Mesenchymal stem cell (in vitro differentiated cells and primary cell): Measurements from ENCODE around the gene DAG1. TPM values are rescaled to one million over a fixed set of nuclear protein-coding genes. Genes with fewer than 3 reads are reported as not detected.

Experiments used
- DNase-seq: peaks from one replicate; pipeline ENCODE4 v3.0.0-alpha.2; 2013
- H2AFZ ChIP-seq: one replicate; pipeline ENCODE4 v1.6.1; 2013; ENCODE audit warnings: low read depth, mild to moderate bottlenecking, control low read depth, inconsistent platforms, low read length, moderate library complexity
- H2AK5ac ChIP-seq: 2 replicates; pipeline ENCODE4 v1.6.1; 2013; ENCODE audit warnings: low read length, moderate library complexity, mild to moderate bottlenecking, inconsistent platforms; ENCODE audit not compliant: severe bottlenecking
- H2BK120ac ChIP-seq: one replicate; pipeline ENCODE4 v1.6.1; 2013; ENCODE audit warnings: low read depth, mild to moderate bottlenecking, inconsistent platforms, low read length, moderate library complexity
- H2BK12ac ChIP-seq, 2 experiments: one replicate each; pipeline ENCODE4 v1.6.1; 2013; ENCODE audit warnings: inconsistent platforms in 2 of 2, low read length in 2 of 2, mild to moderate bottlenecking in 2 of 2, moderate library complexity in 2 of 2, control low read depth in 1 of 2
- H2BK15ac ChIP-seq: one replicate; pipeline ENCODE4 v1.6.1; 2013; ENCODE audit warnings: mild to moderate bottlenecking, low read depth, inconsistent platforms; ENCODE audit not compliant: poor library complexity, severe bottlenecking
- H2BK5ac ChIP-seq: 2 replicates; pipeline ENCODE4 v1.6.1; 2013; ENCODE audit warnings: low read depth, mild to moderate bottlenecking, low read length, control low read depth, inconsistent platforms; ENCODE audit not compliant: poor library complexity, severe bottlenecking
- H3K14ac ChIP-seq, 2 experiments: one replicate each; pipeline ENCODE4 v1.6.1; 2013; ENCODE audit warnings: inconsistent platforms in 2 of 2, low read length in 2 of 2, control low read depth in 1 of 2, mild to moderate bottlenecking in 1 of 2, moderate library complexity in 1 of 2
- H3K18ac ChIP-seq, 2 experiments: one replicate each; pipeline ENCODE4 v1.6.1; 2013; ENCODE audit warnings: inconsistent platforms in 2 of 2, low read length in 2 of 2, control low read depth in 1 of 2, low read depth in 1 of 2, mild to moderate bottlenecking in 1 of 2
- H3K23ac ChIP-seq, 2 experiments: one replicate each; pipeline ENCODE4 v1.6.1; 2013; ENCODE audit warnings: inconsistent platforms in 2 of 2, low read length in 2 of 2, mild to moderate bottlenecking in 2 of 2, moderate library complexity in 2 of 2, control low read depth in 1 of 2
- H3K27ac ChIP-seq: 2 replicates; pipeline ENCODE4 v1.5.1; 2013; ENCODE audit warnings: mild to moderate bottlenecking, moderate library complexity, low read length, control low read depth, inconsistent platforms; ENCODE audit not compliant: poor library complexity, severe bottlenecking
- H3K27me3 ChIP-seq, 2 experiments: 2 replicates each; pipeline versions ENCODE4 v1.6.1 to v1.7.0; 2013; ENCODE audit warnings: low read length in 2 of 2, mild to moderate bottlenecking in 2 of 2, moderate library complexity in 2 of 2, control low read depth in 1 of 2, inconsistent platforms in 1 of 2; ENCODE audit not compliant: control insufficient read depth in 1 of 2, insufficient read depth in 1 of 2
- H3K36me3 ChIP-seq, 2 experiments: 2 replicates each; pipeline versions ENCODE4 v1.6.1 to v1.7.0; 2013; ENCODE audit warnings: low read length in 2 of 2, control low read depth in 1 of 2, inconsistent platforms in 1 of 2, low read depth in 1 of 2, mild to moderate bottlenecking in 1 of 2; ENCODE audit not compliant: insufficient read depth in 2 of 2, control insufficient read depth in 1 of 2
- H3K4ac ChIP-seq, 2 experiments: one replicate each; pipeline ENCODE4 v1.6.1; 2013; ENCODE audit warnings: inconsistent platforms in 2 of 2, low read length in 2 of 2, mild to moderate bottlenecking in 2 of 2, moderate library complexity in 2 of 2, control low read depth in 1 of 2, low read depth in 1 of 2
- H3K4me1 ChIP-seq: 2 replicates; pipeline ENCODE4 v1.6.1; 2013; ENCODE audit warnings: low read depth, low read length, control low read depth; ENCODE audit not compliant: control insufficient read depth, insufficient read depth
- H3K4me2 ChIP-seq: 2 replicates; pipeline ENCODE4 v1.6.1; 2013; ENCODE audit warnings: low read length, mild to moderate bottlenecking, inconsistent platforms; ENCODE audit not compliant: poor library complexity, severe bottlenecking
- H3K4me3 ChIP-seq, 2 experiments: 2 replicates each; pipeline versions ENCODE4 v1.5.1 to v1.7.0; 2013; ENCODE audit warnings: low read length in 2 of 2, mild to moderate bottlenecking in 2 of 2, control low read depth in 1 of 2, low read depth in 1 of 2; ENCODE audit not compliant: insufficient read depth in 1 of 2
- H3K79me1 ChIP-seq: replicated peaks from 2 replicates; pipeline ENCODE4 v1.6.1; 2013; ENCODE audit warnings: mild to moderate bottlenecking, control low read depth, low read length, inconsistent platforms; ENCODE audit not compliant: poor library complexity, severe bottlenecking
- H3K9ac ChIP-seq: 2 replicates; pipeline ENCODE4 v1.7.0; 2013; ENCODE audit warnings: mild to moderate bottlenecking, low read length, moderate library complexity
- H3K9me3 ChIP-seq: 2 replicates; pipeline ENCODE4 v1.7.0; 2013; ENCODE audit warnings: mild to moderate bottlenecking, low read length; ENCODE audit not compliant: control insufficient read depth
- H4K8ac ChIP-seq: one replicate; pipeline ENCODE4 v1.6.1; 2013; ENCODE audit warnings: inconsistent platforms, mild to moderate bottlenecking, low read length, moderate library complexity
- H4K91ac ChIP-seq: one replicate; pipeline ENCODE4 v1.6.1; 2013; ENCODE audit warnings: mild to moderate bottlenecking, low read length, inconsistent platforms
- WGBS: methylation state at CpG from one replicate; pipeline ENCODE4 v1.1.7; 2013; ENCODE audit warnings: mixed read lengths; 5-methylcytosine and 5-hydroxymethylcytosine counted together
- small RNA-seq: library from polyadenylated mRNA; stranded (forward); fragments of <200 nt; extraction: miRNeasy Mini kit (QIAGEN cat#:217004); gene quantifications from one replicate; pipeline ENCODE3, GENCODE V24; 2013; ENCODE audit warnings: low read depth

Gene DAG1

GRCh38 chr3:49568965-49569364 lies 98.9 kb downstream of the DAG1 start:
- no peak overlapping the region for H3K4me3 ChIP-seq
- no peak overlapping the region for H4K8ac ChIP-seq
- H3K79me1 ChIP-seq = no peaks in the 10 kb centered on the region
- no peaks in the 10 kb centered on the region for H3K36me3 ChIP-seq
- H3K18ac ChIP-seq = no peak overlapping the region
- H3K4ac ChIP-seq = no peak overlapping the region
- no peak overlapping the region for H3K4me2 ChIP-seq
- DNase-seq = no peak
- H2BK15ac ChIP-seq = no peak overlapping the region
- H3K23ac ChIP-seq = no peak overlapping the region
- no peaks in the 10 kb centered on the region for H3K9me3 ChIP-seq
- H3K27ac ChIP-seq = no peak overlapping the region
- no peak overlapping the region for H4K91ac ChIP-seq
- no peak overlapping the region for H2BK12ac ChIP-seq
- H3K9ac ChIP-seq = no peak overlapping the region
- no peak overlapping the region for H2AFZ ChIP-seq
- no peak overlapping the region for H2BK5ac ChIP-seq
- peaks cover 45 to 47% of the 10 kb centered on the region in 2 experiments for H3K27me3 ChIP-seq
- H3K14ac ChIP-seq = no peak overlapping the region
- no peak overlapping the region for H2AK5ac ChIP-seq
- H3K4me1 ChIP-seq = no peaks in the 10 kb centered on the region
- no peak overlapping the region for H2BK120ac ChIP-seq

GRCh38 chr3:49570028-49570654 lies 100.1 kb downstream of the DAG1 start:
- Histone ChIP-seq H3K4ac (no peak overlapping the region), H3K27me3 (peaks cover 45 to 47% of the 10 kb centered on the region in 2 experiments)

GRCh38 chr3:49582177-49582576 lies 112.1 kb downstream of the DAG1 start:
- no peak overlapping the region for H3K23ac ChIP-seq
- no peak overlapping the region for H2AK5ac ChIP-seq
- H2BK12ac ChIP-seq = no peak overlapping the region
- no peak overlapping the region for H2AFZ ChIP-seq
- DNase-seq = no peak
- no peak overlapping the region for H3K4me3 ChIP-seq
- no peaks in the 10 kb centered on the region for H3K36me3 ChIP-seq
- no peak overlapping the region for H4K8ac ChIP-seq
- H3K4me2 ChIP-seq = no peak overlapping the region
- peaks cover 1% of the 10 kb centered on the region for H3K4me1 ChIP-seq
- H2BK5ac ChIP-seq = no peak overlapping the region
- H3K79me1 ChIP-seq = no peaks in the 10 kb centered on the region
- no peaks in the 10 kb centered on the region for H3K9me3 ChIP-seq
- H3K9ac ChIP-seq = no peak overlapping the region
- peaks cover 0 to 3% of the 10 kb centered on the region in 2 experiments for H3K27me3 ChIP-seq
- H2BK15ac ChIP-seq = no peak overlapping the region
- no peak overlapping the region for H3K4ac ChIP-seq
- H3K14ac ChIP-seq = no peak overlapping the region
- H2BK120ac ChIP-seq = no peak overlapping the region
- no peak overlapping the region for H3K18ac ChIP-seq
- H3K27ac ChIP-seq = no peak overlapping the region
- no peak overlapping the region for H4K91ac ChIP-seq

More at GRCh38 chr3:49570028-49570654, 100.1 kb downstream of the DAG1 start:
- Histone ChIP-seq H3K9ac (no peak overlapping the region), H3K14ac (no peak overlapping the region), H2BK5ac (no peak overlapping the region), H4K91ac (no peak overlapping the region), H3K27ac (no peak overlapping the region), H3K4me3 (no peak overlapping the region), H2AFZ (no peak overlapping the region), H2BK12ac (no peak overlapping the region), H3K23ac (no peak overlapping the region), H3K9me3 (no peaks in the 10 kb centered on the region), H2BK15ac (no peak overlapping the region), H3K79me1 (no peaks in the 10 kb centered on the region), H2BK120ac (no peak overlapping the region), H3K4me2 (no peak overlapping the region), H3K18ac (no peak overlapping the region), H3K36me3 (no peaks in the 10 kb centered on the region), H3K4me1 (no peaks in the 10 kb centered on the region), H4K8ac (no peak overlapping the region), H2AK5ac (no peak overlapping the region)
- 53% methylated on average over 4 of the region's 6 CpGs for WGBS
- DNase-seq = no peak

Small RNA genes lying within 50 kb of the gene (small RNA-seq; reads per million reads assigned to genes)
- not detected for gene RNA5SP130
